ENCODE results near the gene ELF5.

The ELF5 gene

GRCh38 chr11:34510218-34510617 lies 3.4 kb downstream of the ELF5 start:
- no peak for ATAC-seq

GRCh38 chr11:34509336-34509876 lies 4.2 kb downstream of the ELF5 start:
- no peak for ATAC-seq
- no peaks in the 10 kb centered on the region for H3K9me3 Mint-ChIP-seq
- peaks cover 8% of the 10 kb centered on the region for H3K4me1 Mint-ChIP-seq
- no peak overlapping the region for H3K4me3 Mint-ChIP-seq
- no peaks in the 10 kb centered on the region for H3K27me3 Mint-ChIP-seq
- no peak overlapping the region for H3K27ac Mint-ChIP-seq
- H3K36me3 Mint-ChIP-seq = no peaks in the 10 kb centered on the region

More at GRCh38 chr11:34510218-34510617, 3.4 kb downstream of the ELF5 start:
- Mint-ChIP-seq H3K4me1 (peaks cover 8% of the 10 kb centered on the region), H3K27me3 (no peaks in the 10 kb centered on the region), H3K9me3 (no peaks in the 10 kb centered on the region), H3K36me3 (no peaks in the 10 kb centered on the region), H3K4me3 (no peak overlapping the region), H3K27ac (no peak overlapping the region)

- no peak for ATAC-seq
- Mint-ChIP-seq H3K9me3 (no peaks in the 10 kb centered on the region), H3K27me3 (no peaks in the 10 kb centered on the region), H3K4me1 (peaks cover 8% of the 10 kb centered on the region), H3K4me3 (no peak overlapping the region), H3K27ac (no peak overlapping the region), H3K36me3 (no peaks in the 10 kb centered on the region)
These were observed 5.1 kb downstream of the ELF5 start for GRCh38 chr11:34508524-34508923.

- Mint-ChIP-seq H3K4me3 (no peak overlapping the region), H3K9me3 (no peaks in the 10 kb centered on the region), H3K27ac (no peak overlapping the region), H3K27me3 (no peaks in the 10 kb centered on the region), H3K4me1 (peaks cover 2% of the 10 kb centered on the region), H3K36me3 (no peaks in the 10 kb centered on the region)
- ATAC-seq = no peak
These were observed 6.0 kb downstream of the ELF5 start for GRCh38 chr11:34507610-34508009.

- Mint-ChIP-seq H3K36me3 (no peaks in the 10 kb centered on the region), H3K9me3 (no peaks in the 10 kb centered on the region), H3K27me3 (peaks cover 2% of the 10 kb centered on the region), H3K4me1 (no peaks in the 10 kb centered on the region), H3K27ac (no peak overlapping the region), H3K4me3 (no peak overlapping the region)
- no peak for ATAC-seq
These were observed 6.4 kb downstream of the ELF5 start for GRCh38 chr11:34507156-34507555.

- H3K36me3 Mint-ChIP-seq = no peaks in the 10 kb centered on the region
- no peak overlapping the region for H3K4me3 Mint-ChIP-seq
- peaks cover 10% of the 10 kb centered on the region for H3K27me3 Mint-ChIP-seq
- ATAC-seq = no peak
- H3K27ac Mint-ChIP-seq = no peak overlapping the region
- H3K4me1 Mint-ChIP-seq = peaks cover 12% of the 10 kb centered on the region
- H3K9me3 Mint-ChIP-seq = no peaks in the 10 kb centered on the region
These were observed 7.7 kb downstream of the ELF5 start for GRCh38 chr11:34505874-34506273.

- Mint-ChIP-seq H3K4me1 (peaks cover 13% of the 10 kb centered on the region), H3K36me3 (no peaks in the 10 kb centered on the region), H3K27me3 (peaks cover 10% of the 10 kb centered on the region), H3K9me3 (no peaks in the 10 kb centered on the region), H3K4me3 (no peak overlapping the region), H3K27ac (no peak overlapping the region)
- no peak for ATAC-seq
These were observed 10.6 kb downstream of the ELF5 start for GRCh38 chr11:34502949-34503348.

GRCh38 chr11:34501949-34502348 lies 11.6 kb downstream of the ELF5 start:
- no peaks in the 10 kb centered on the region for H3K36me3 Mint-ChIP-seq
- ATAC-seq = no peak

GRCh38 chr11:34501500-34501899 lies 12.1 kb downstream of the ELF5 start:
- Mint-ChIP-seq H3K4me3 (no peak overlapping the region), H3K27me3 (peaks cover 16% of the 10 kb centered on the region), H3K4me1 (peaks cover 13% of the 10 kb centered on the region), H3K27ac (no peak overlapping the region), H3K9me3 (no peaks in the 10 kb centered on the region), H3K36me3 (no peaks in the 10 kb centered on the region)
- ATAC-seq = peak; percentile 52

More at GRCh38 chr11:34501949-34502348, 11.6 kb downstream of the ELF5 start:
- Mint-ChIP-seq H3K9me3 (no peaks in the 10 kb centered on the region), H3K4me1 (peaks cover 13% of the 10 kb centered on the region), H3K27me3 (peaks cover 11% of the 10 kb centered on the region), H3K4me3 (no peak overlapping the region), H3K27ac (no peak overlapping the region)

- H3K27ac Mint-ChIP-seq = no peak overlapping the region
- H3K4me3 Mint-ChIP-seq = no peak overlapping the region
- H3K27me3 Mint-ChIP-seq = peaks cover 26% of the 10 kb centered on the region
- H3K9me3 Mint-ChIP-seq = no peaks in the 10 kb centered on the region
- no peak for ATAC-seq
- no peaks in the 10 kb centered on the region for H3K36me3 Mint-ChIP-seq
- peaks cover 16% of the 10 kb centered on the region for H3K4me1 Mint-ChIP-seq
These were observed 13.7 kb downstream of the ELF5 start for GRCh38 chr11:34499719-34500500.

GRCh38 chr11:34495724-34496377 lies 17.7 kb downstream of the ELF5 start:
- no peak overlapping the region for H3K27ac Mint-ChIP-seq
- peaks cover 21% of the 10 kb centered on the region for H3K27me3 Mint-ChIP-seq
- H3K4me1 Mint-ChIP-seq = peaks cover 7% of the 10 kb centered on the region
- no peak overlapping the region for H3K4me3 Mint-ChIP-seq
- no peaks in the 10 kb centered on the region for H3K9me3 Mint-ChIP-seq
- ATAC-seq = no peak
- no peaks in the 10 kb centered on the region for H3K36me3 Mint-ChIP-seq

GRCh38 chr11:34495239-34495723 lies 18.3 kb downstream of the ELF5 start:
- H3K9me3 Mint-ChIP-seq = no peaks in the 10 kb centered on the region
- no peak overlapping the region for H3K4me3 Mint-ChIP-seq
- no peaks in the 10 kb centered on the region for H3K36me3 Mint-ChIP-seq
- no peak overlapping the region for H3K27ac Mint-ChIP-seq
- H3K27me3 Mint-ChIP-seq = peaks cover 21% of the 10 kb centered on the region
- no peak for ATAC-seq
- peaks cover 6% of the 10 kb centered on the region for H3K4me1 Mint-ChIP-seq

GRCh38 chr11:34493926-34494595 lies 19.5 kb downstream of the ELF5 start:
- H3K27ac Mint-ChIP-seq = no peak overlapping the region
- no peaks in the 10 kb centered on the region for H3K36me3 Mint-ChIP-seq
- peaks cover 6% of the 10 kb centered on the region for H3K4me1 Mint-ChIP-seq
- no peak for ATAC-seq
- H3K9me3 Mint-ChIP-seq = no peaks in the 10 kb centered on the region
- peaks cover 21% of the 10 kb centered on the region for H3K27me3 Mint-ChIP-seq
- H3K4me3 Mint-ChIP-seq = no peak overlapping the region

GRCh38 chr11:34493468-34493867 lies 20.1 kb downstream of the ELF5 start:
- Mint-ChIP-seq H3K36me3 (no peaks in the 10 kb centered on the region), H3K9me3 (no peaks in the 10 kb centered on the region), H3K4me1 (peaks cover 6% of the 10 kb centered on the region), H3K27me3 (peaks cover 21% of the 10 kb centered on the region), H3K27ac (no peak overlapping the region), H3K4me3 (no peak overlapping the region)
- no peak for ATAC-seq

GRCh38 chr11:34492806-34493414 lies 20.7 kb downstream of the ELF5 start:
- H3K27ac Mint-ChIP-seq = no peak overlapping the region
- no peak for ATAC-seq
- H3K4me1 Mint-ChIP-seq = peaks cover 6% of the 10 kb centered on the region

More at GRCh38 chr11:34492806-34493414, 20.7 kb downstream of the ELF5 start:
- H3K4me3 Mint-ChIP-seq = no peak overlapping the region
- H3K36me3 Mint-ChIP-seq = no peaks in the 10 kb centered on the region
- peaks cover 25% of the 10 kb centered on the region for H3K27me3 Mint-ChIP-seq
- no peaks in the 10 kb centered on the region for H3K9me3 Mint-ChIP-seq

Data from stimulated activated memory B cell treated with anti-CD40 and anti-IgM and Interleukin-4, amounts not matched to agents 10 μg/mL and 1 μg/mL and 100 μg/mL, for 72 hours (primary cell).